GM12874 (cell line): Measurements from ENCODE around the gene FARP1.

Source experiments
- TF ChIP-seq, protein P1 (sequence below): IDR thresholded peaks from 2 replicates; pipeline ENCODE4 v1.5.1; 2011; ENCODE audit warnings: low read depth, mild to moderate bottlenecking, control low read depth, low read length, moderate library complexity; ENCODE audit not compliant: insufficient read depth

The FARP1 gene

DNA sequence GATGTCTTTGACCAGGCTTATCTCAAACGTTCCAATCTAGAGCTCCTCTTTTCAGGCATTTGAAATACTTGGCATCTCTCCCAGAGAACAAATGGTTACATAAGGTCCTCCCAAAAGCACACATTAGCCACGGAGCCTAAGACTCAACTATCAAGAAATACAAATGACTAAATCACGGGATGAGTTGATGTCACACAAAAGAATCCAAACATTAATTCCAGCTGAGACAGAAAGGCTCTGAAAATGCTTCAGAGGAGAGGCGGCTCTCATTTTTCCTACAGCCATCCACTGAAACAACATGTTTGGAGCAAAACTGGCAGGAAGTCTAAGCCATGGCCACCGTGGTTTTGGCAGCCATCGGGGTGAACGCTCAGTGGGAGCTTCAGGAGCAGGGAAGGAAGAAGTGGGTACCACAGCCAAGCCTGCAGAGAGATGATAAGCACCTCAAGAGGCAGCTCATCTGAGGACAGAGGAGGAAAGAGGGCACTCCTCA, 311.5 kb downstream of the FARP1 start:
- TF ChIP-seq, protein P1, sequence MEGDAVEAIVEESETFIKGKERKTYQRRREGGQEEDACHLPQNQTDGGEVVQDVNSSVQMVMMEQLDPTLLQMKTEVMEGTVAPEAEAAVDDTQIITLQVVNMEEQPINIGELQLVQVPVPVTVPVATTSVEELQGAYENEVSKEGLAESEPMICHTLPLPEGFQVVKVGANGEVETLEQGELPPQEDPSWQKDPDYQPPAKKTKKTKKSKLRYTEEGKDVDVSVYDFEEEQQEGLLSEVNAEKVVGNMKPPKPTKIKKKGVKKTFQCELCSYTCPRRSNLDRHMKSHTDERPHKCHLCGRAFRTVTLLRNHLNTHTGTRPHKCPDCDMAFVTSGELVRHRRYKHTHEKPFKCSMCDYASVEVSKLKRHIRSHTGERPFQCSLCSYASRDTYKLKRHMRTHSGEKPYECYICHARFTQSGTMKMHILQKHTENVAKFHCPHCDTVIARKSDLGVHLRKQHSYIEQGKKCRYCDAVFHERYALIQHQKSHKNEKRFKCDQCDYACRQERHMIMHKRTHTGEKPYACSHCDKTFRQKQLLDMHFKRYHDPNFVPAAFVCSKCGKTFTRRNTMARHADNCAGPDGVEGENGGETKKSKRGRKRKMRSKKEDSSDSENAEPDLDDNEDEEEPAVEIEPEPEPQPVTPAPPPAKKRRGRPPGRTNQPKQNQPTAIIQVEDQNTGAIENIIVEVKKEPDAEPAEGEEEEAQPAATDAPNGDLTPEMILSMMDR = no peak

DNA sequence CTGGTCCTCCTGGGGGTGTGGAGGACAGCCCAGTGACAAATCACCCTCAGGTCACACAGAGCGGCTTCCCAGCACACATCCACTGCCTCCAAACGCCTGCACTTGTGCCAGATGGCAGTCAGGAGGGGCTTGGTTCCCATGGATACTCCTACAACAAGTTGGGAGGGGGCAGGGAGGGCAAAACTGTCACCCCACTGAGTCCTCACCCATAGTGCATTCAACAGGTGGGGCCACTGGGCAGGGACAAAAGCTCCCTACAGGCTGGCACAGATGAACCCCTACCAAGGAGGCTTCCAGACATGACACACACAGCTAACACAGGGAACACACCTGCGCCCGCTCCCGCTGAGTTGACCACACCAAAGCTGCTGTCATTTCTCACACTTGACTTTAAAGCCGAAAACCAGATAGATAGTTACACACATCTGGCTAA, 313.5 kb downstream of the FARP1 start:
- TF ChIP-seq, protein P1 = no peak

DNA sequence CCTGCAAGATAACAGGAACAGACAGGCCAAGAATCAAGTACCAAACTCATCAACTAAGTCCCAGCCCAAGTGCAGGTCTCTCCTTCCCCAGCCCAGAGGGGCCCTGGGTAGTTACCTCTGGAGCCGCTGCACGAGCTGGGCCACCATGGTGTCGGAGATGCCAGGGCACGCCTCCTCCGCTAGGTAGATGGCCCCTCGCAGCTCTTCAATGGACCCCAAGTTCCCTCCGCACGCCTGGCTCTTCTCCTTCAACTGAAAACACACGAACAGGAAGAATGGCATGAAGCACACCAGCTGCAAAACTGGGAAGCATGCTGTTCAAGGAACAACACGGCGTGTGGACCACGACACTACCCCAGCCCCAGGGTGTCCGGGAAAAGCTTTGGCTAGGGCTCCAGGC, 314.2 kb downstream of the FARP1 start:
- TF ChIP-seq, protein P1 = no peak

DNA sequence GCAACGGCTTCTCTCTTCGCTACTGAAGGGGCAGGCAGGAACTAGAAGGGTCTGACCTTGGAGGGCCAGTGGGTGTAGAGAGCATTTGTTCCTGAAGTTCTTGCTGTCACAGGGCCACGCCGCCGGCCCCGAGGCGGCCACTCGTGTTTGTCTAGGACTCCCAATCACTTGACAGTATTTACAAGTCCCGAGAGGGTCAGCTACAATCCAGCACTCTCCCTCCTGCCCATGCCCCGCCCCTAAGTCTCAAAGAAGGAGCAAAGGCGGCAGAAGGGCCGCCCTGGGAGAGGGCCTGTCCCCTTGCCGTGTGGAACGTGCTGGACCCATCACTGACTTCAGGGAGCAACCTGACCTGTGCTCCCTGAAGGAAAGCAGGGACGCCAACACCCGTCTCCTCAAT, 315.5 kb downstream of the FARP1 start:
- TF ChIP-seq, protein P1 = no peak

DNA sequence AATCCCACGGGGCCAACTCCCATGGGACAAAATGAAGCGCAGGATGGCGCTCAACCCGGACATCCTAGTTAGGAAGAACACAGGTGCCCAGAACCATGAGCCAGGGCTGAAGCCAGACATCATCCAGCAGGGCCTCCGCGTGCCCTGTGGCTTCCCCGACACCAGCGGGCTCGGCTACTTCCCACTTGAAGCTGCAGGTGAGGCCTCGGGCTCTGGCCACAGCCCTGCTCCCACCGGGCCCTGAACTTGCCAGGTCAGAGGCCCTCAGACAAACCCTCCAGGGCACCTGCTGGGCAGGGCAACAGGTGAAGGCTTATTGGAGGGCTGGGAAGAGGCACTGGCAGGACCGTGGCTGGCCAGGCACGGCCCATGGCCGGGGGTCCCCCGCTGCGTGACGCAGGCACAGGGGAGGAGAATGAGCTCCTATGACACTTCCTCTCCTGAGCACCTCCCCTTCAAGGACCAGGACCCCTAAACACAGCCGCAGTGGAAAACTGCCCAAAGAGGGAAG, 316.3 kb downstream of the FARP1 start:
- TF ChIP-seq, protein P1 = no peak

DNA sequence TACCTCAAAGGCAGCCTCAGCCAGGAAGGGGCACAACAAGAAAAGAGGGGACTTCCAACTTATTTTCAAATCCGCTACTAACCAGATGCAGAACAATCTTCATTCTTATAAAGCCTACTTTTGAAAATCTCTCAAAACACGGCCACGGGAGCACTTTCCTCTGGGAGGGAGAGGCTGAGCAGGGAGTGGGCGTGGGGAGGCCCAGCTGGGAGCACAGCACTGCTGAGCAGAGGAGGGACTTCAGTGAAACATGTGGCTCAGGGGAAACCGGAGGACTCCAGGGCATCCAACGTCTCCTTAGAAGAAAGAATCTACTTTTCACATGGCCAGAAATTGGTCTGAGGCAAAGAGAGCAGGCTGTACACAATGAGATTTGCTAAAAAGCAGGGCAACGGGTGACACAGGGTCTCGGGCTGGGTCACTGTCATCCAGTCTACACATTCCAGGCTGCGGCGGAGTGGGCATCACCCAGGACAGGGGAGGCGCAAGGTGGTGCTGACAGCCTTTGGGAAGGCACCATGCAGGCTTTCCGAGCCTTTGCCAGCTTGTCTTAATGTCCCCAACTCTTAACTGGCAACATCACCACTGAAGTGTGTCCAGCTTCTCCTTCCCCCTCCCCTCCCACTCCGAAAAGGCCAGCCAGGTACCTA, 317.0 kb downstream of the FARP1 start:
- TF ChIP-seq, protein P1 = no peak

DNA sequence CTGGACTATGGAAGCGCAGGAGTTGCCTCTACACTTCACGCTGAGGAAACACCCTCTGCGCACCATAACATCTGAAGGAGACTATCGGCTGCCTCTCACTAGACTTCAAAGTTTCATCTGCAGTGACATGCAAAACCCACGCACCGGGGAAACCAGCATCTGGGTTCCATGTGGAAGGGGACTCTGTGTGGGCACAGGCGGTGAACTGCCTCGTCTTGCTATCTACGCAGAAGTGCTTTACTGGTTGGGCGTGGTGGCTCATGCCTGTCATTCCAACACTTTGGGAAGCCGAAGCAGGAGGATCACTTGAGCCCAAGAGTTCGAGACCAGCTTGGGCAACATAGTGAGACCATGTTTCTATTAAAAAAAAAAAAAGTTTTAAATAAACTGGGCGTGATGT, 317.6 kb downstream of the FARP1 start:
- TF ChIP-seq, protein P1 = no peak
